ENCODE data around the gene PRDX2.
"Not testable (repeated sequence)": the region's sequence is repeated elsewhere in the genome, so short reads cannot be mapped to it uniquely, and the experiment has no call there.

Gene PRDX2

DNA sequence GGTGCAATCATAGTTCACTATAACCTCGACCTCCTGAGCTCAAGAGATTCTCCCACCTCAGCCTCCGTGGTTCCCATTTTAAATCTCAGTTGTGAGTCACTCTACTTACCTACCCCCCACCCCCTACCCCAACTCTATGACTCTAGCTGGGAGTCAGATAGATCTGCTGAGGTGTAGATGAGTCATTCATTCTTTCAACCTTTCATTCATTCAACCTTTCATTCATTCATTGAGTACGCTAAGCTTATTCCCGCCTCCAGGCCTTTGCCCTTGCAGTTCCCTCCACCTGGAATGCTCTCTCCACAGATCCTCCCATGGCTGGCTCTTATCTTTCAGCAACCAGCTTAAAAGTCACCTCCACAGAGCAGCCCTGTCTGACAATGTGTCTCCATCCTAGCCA lies 35.6 kb upstream of the PRDX2 start:
- H3K4me1 Mint-ChIP-seq, result peaks cover 19% of the 10 kb centered on the region
- ATAC-seq (replicated peaks; ENCODE audit: extremely low read depth, poor library complexity, severe bottlenecking) (no peak), DNase-seq (ENCODE audit: low spot score in 2 of 2) (no peak)
- H3K36me3 Mint-ChIP-seq (ENCODE audit: insufficient read depth), result peaks cover 14% of the 10 kb centered on the region
- no peak overlapping the region for H3K4me3 Mint-ChIP-seq
- peaks cover 79% of the 10 kb centered on the region for H3K27me3 Mint-ChIP-seq
- no peaks in the 10 kb centered on the region for H3K9me3 Mint-ChIP-seq
- H3K27ac Mint-ChIP-seq (ENCODE audit: low read depth), result no peak overlapping the region

DNA sequence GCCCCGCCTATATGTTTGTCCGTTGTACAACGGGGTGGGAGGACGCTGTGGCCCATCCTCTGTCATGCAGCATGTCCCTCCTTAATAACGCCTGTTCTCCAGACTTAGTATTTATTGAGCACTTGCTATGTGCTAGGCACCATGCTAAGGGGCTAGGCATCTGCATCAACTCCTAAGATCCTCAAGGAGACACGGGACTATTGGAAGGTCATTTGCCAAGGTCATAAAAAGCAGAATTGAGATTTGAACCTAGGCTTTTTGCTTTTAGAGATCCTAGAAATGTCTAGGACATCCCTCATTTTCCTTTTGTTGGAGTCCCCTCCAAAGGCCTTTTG lies 34.9 kb upstream of the PRDX2 start:
- Mint-ChIP-seq H3K27ac (ENCODE audit: low read depth) (peak overlapping the region; percentile 44), H3K27me3 (peaks cover 79% of the 10 kb centered on the region), H3K4me3 (no peak overlapping the region), H3K4me1 (peaks cover 26% of the 10 kb centered on the region), H3K36me3 (ENCODE audit: insufficient read depth) (peaks cover 14% of the 10 kb centered on the region), H3K9me3 (no peaks in the 10 kb centered on the region)
- ATAC-seq (replicated peaks; ENCODE audit: extremely low read depth, poor library complexity, severe bottlenecking) (no peak), DNase-seq (ENCODE audit: low spot score in 2 of 2) (no peak)

DNA sequence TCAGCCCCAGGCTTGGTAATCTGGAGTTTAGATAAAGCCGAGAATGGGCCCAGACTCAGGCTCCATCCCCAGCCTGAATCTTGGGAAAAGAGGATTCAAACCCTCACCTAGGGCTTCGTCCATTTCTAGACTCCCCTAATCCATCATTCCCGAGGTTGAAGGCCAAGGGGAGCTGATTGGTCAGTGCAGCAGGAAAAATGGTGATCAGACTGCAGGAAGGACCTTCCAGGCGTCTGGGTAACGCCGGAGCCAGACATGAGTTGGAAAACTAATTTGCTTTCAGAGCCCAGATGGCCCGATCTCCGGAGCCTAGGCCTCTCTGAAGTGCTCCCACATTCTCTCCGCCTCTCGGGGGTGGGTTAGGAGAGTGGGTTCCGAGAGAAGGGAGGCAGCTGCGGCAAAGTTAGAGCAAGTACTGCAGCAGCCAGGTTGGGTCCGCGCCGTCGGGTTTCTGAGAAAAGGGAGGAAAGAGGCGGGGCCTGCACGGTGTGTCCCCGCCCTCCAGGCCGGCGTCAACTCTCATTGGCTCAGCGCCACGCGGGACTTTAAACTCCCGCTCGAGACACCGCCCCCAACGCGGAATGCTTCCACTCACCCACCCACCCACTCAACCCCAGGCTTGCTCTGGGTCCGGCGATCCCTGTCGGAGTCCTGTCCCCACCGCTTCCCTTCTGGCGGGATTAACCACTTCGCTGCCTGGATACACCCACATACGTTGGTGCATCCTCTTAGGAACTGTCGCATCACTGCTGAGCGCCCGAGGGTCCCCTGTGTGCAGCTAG lies 33.6 kb upstream of the PRDX2 start:
- Mint-ChIP-seq H3K27ac (ENCODE audit: low read depth) (no peak overlapping the region), H3K4me3 (peak overlapping the region; percentile 53), H3K36me3 (ENCODE audit: insufficient read depth) (peaks cover 15% of the 10 kb centered on the region), H3K9me3 (no peaks in the 10 kb centered on the region), H3K4me1 (peaks cover 26% of the 10 kb centered on the region), H3K27me3 (peaks cover 79% of the 10 kb centered on the region)
- DNase-seq (ENCODE audit: low spot score in 2 of 2) (no peak), ATAC-seq (replicated peaks; ENCODE audit: extremely low read depth, poor library complexity, severe bottlenecking) (no peak)

DNA sequence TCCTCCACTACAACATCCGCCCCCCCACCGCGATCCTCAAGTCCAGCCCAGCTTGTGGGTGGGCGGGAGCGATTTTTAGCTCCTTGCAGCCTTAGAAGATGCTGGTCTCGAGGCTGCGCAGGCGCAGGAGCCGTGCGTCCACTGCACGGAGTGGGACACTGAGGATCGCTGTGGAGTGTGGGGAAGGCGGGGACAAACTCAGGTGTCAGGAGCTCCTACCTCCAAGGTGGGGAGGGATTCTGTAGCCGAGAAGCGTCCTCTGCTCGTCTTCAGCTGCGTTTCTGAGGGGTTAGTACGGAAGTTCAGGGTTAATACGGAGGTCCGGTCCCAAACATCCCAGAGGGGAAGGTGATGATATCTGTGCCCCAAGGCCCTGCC lies 33.0 kb upstream of the PRDX2 start, which contains the start of gene RTBDN:
Gene RTBDN (minus strand): TSS at position 14 of the 378 bp plus-strand sequence. CDS start 4,600 bp downstream, outside the sequence.
- Mint-ChIP-seq H3K4me1 (peaks cover 26% of the 10 kb centered on the region), H3K27me3 (peaks cover 79% of the 10 kb centered on the region), H3K9me3 (no peaks in the 10 kb centered on the region), H3K27ac (ENCODE audit: low read depth) (no peak within 1 kb of the TSS), H3K36me3 (ENCODE audit: insufficient read depth) (peaks cover 12% of the 10 kb centered on the region), H3K4me3 (peak within 1 kb of the TSS; percentile 53)
- ATAC-seq (replicated peaks; ENCODE audit: extremely low read depth, poor library complexity, severe bottlenecking) (no peak), DNase-seq (ENCODE audit: low spot score in 2 of 2) (no peak)

DNA sequence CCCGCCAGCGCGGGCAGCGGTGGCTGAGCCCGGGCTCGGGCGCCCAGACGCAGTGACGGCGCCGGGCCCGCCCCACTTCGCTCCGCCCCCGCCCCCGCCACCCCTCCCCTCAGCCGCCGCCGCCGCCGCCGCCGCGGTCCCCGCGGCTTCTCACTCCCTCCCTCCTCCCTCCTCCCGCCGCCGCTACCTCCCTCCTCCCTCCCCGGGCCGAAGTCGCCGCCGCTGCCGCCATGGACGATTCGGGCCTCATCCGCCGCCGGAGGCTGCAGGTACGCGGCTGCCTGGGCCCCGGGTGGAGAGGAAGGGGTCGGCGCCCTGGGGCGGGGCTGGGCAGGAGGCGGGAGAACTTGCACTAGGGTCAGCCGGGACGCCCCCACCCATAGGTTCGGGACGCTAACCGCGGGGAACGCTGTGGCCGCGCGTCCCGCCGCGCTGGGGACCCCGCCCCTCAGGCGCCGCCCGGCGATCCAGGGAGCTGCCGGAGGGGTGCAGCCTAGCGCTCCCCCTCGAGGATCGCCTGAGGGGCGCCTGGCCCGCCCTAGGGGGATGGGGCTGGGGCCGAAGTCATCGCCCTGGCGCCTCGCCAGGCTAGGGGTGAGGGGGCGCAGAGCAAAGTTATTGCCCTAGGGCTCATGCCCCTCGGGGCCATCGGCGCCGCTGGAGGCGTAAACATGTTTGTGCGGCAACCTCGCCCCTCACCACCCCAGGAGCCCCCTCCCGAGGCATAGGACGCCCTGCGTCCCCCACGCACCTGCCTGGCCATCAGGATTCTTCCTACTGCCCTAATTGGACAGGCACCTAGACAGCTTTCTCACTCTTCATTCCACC lies 32.4 kb upstream of the PRDX2 start:
- Mint-ChIP-seq H3K4me1 (peaks cover 20% of the 10 kb centered on the region), H3K9me3 (no peaks in the 10 kb centered on the region), H3K27ac (ENCODE audit: low read depth) (no peak overlapping the region), H3K4me3 (peak overlapping the region; percentile 53), H3K27me3 (peaks cover 79% of the 10 kb centered on the region), H3K36me3 (ENCODE audit: insufficient read depth) (peaks cover 10% of the 10 kb centered on the region)
- ATAC-seq (replicated peaks; ENCODE audit: extremely low read depth, poor library complexity, severe bottlenecking), result peak; percentile 30
- DNase-seq (ENCODE audit: low spot score in 2 of 2), result no peak

DNA sequence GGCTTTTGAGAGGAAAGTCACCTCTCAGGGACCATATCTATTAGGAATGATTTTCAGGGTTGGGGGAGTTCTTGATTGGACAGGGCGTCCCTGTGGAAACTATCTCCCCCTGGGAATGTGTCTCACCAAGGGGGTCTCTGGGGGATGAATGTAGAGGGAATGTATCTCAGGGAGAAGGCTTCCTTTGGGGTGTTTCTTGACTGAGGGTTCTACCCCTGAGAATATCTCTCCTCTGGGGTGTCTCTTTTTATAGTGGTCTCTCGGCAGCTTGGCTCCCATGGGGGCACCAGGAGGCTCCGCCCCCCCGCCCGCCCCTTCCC lies 31.8 kb upstream of the PRDX2 start:
- no peaks in the 10 kb centered on the region for H3K9me3 Mint-ChIP-seq
- H3K4me1 Mint-ChIP-seq, result peaks cover 18% of the 10 kb centered on the region
- peak overlapping the region; percentile 49 for H3K4me3 Mint-ChIP-seq
- H3K27me3 Mint-ChIP-seq, result peaks cover 82% of the 10 kb centered on the region
- ATAC-seq (replicated peaks; ENCODE audit: extremely low read depth, poor library complexity, severe bottlenecking), result no peak
- no peak for DNase-seq (ENCODE audit: low spot score in 2 of 2)
- no peak overlapping the region for H3K27ac Mint-ChIP-seq (ENCODE audit: low read depth)
- H3K36me3 Mint-ChIP-seq (ENCODE audit: insufficient read depth), result peaks cover 10% of the 10 kb centered on the region

DNA sequence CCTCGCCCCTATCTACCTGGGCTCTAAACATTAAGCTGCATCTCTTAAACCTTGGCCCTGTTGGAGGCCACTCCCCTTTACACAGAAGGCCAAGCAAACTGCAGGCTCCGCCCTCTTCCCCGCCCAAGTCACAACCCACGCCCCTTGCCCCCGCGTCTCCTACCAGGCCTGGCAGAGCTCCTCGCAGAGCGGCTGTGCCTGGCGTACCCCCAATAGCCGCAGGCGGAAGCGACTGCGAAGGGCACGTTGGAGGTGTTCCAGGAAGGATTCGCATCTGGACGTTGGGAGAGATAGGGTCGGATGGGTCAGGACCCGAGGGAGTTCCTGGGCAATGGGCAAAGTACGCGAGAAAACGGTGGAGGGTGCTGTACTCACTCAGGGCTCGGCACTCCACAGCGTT lies 26.9 kb upstream of the PRDX2 start:
- Mint-ChIP-seq H3K4me1 (peaks cover 26% of the 10 kb centered on the region), H3K36me3 (ENCODE audit: insufficient read depth) (peaks cover 5% of the 10 kb centered on the region), H3K9me3 (no peaks in the 10 kb centered on the region), H3K27me3 (peaks cover 84% of the 10 kb centered on the region), H3K4me3 (no peak overlapping the region), H3K27ac (ENCODE audit: low read depth) (no peak overlapping the region)
- DNase-seq (ENCODE audit: low spot score in 2 of 2) (no peak), ATAC-seq (replicated peaks; ENCODE audit: extremely low read depth, poor library complexity, severe bottlenecking) (no peak)

DNA sequence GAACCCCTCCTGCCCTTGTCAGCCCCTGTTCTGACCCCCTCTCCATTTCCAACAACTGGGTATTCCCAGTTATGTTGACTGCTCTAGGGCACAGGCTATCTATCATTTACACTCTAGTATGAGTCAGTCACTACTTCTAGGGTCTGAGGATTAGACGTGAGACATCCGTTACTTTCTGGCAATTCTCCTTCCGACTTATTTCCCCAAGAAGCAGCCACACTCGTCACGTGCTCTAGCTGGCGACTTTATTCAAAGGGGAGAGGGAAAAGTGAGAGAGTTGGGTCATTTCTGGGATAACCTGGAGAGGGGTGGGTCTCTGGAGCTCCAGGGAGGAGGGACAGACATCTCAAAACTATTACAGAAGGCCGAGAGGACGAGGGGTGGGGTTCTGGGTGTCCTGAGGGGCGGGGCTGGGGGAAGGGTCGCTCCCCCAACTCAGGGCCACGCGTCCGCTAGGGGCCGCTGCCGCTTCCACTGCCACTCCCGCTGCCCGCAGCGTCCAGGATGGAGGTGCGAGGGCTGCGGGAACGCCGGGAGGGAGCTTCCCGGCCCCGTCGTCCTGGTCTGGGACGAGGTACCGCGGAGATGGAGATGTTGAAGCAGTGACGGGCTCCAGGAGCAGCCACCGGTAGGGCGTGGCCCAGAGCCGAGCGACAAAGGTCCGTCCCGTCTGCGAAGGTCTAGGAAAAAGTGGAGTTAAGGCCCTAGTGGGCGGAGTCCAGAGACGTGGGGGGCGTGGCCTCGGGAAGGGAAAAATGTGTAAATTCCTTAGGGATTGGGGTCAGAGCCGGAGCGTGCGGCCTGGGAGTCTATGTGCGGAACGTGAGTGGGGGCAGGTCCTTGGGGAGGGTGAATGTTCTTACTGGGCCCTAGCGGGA lies 23.9 kb upstream of the PRDX2 start:
- ATAC-seq (replicated peaks; ENCODE audit: extremely low read depth, poor library complexity, severe bottlenecking) (no peak), DNase-seq (ENCODE audit: low spot score in 2 of 2) (no peak)
- Mint-ChIP-seq H3K36me3 (ENCODE audit: insufficient read depth) (peaks cover 1% of the 10 kb centered on the region), H3K4me3 (no peak overlapping the region), H3K27me3 (peaks cover 54% of the 10 kb centered on the region), H3K27ac (ENCODE audit: low read depth) (no peak overlapping the region), H3K4me1 (peaks cover 8% of the 10 kb centered on the region), H3K9me3 (no peaks in the 10 kb centered on the region)

DNA sequence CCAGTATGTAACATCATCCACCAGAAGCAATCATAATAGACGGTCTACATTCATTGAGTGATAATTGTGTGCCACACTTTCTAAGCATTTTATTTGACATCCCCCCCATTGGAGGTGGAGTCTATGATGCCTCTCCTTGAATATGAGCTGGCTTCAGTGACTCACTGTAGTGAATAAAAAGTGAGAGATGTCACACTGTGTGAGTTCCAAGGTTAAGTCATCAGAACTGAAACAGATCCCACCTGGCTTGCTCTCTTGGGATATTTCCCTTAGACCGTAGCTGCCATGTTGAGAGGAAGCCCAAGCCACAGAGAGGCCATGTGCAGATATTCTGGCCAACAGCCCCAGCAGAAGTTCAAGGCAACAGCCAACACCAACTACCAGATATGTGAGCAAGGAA lies 20.2 kb upstream of the PRDX2 start:
- Mint-ChIP-seq H3K4me3 (no peak overlapping the region), H3K4me1 (peaks cover 8% of the 10 kb centered on the region), H3K27me3 (peaks cover 23% of the 10 kb centered on the region), H3K27ac (ENCODE audit: low read depth) (no peak overlapping the region), H3K9me3 (no peaks in the 10 kb centered on the region), H3K36me3 (ENCODE audit: insufficient read depth) (no peaks in the 10 kb centered on the region)
- ATAC-seq (replicated peaks; ENCODE audit: extremely low read depth, poor library complexity, severe bottlenecking), result no peak
- DNase-seq (ENCODE audit: low spot score in 2 of 2), result no peak

DNA sequence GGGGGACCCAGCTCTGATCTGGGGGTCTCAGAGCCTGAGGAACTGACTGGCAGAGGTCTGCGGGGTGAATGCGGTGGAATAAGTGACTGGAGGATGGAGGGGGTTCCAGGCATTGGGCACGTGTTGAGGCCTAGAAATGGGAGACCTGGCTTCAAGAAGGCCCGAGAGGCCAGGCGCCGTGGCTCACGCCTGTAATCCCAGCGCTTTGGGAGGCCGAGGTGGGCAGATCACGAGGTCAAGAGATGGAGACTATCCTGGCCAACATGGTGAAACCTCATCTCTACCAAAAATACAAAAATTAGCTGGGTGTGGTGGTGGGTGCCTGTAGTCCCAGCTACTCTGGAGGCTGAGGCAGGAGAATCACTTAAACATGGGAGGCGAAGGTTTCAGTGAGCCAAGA lies 16.2 kb upstream of the PRDX2 start:
- not testable (repeated sequence) for DNase-seq (ENCODE audit: low spot score in 2 of 2); H3K36me3 Mint-ChIP-seq (ENCODE audit: insufficient read depth); H3K27ac Mint-ChIP-seq (ENCODE audit: low read depth); H3K4me1 Mint-ChIP-seq; H3K27me3 Mint-ChIP-seq; H3K4me3 Mint-ChIP-seq; H3K9me3 Mint-ChIP-seq; ATAC-seq (replicated peaks; ENCODE audit: extremely low read depth, poor library complexity, severe bottlenecking)

DNA sequence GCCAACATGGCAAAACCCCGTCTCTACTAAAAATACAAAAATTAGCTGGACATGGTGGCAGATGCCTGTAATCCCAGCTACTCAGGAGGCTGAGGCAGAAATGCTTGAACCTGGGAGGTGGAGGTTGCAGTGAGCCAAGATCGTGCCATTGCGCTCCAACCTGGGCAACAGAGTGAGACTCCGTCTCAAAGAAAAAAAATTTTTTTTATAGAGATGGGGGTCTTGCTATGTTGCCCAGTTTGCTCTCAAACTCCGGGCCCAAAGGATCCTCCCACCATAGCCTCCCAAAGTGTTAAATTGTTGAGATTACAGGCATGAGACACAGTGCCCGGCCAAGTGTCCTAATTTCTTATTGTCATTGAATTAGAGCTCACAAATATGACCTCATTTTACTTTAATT lies 15.6 kb upstream of the PRDX2 start:
- H3K36me3 Mint-ChIP-seq (ENCODE audit: insufficient read depth), result peaks cover 12% of the 10 kb centered on the region
- H3K4me3 Mint-ChIP-seq; H3K27me3 Mint-ChIP-seq; H3K4me1 Mint-ChIP-seq; DNase-seq (ENCODE audit: low spot score in 2 of 2); ATAC-seq (replicated peaks; ENCODE audit: extremely low read depth, poor library complexity, severe bottlenecking); H3K27ac Mint-ChIP-seq (ENCODE audit: low read depth); H3K9me3 Mint-ChIP-seq: not testable (repeated sequence)

DNA sequence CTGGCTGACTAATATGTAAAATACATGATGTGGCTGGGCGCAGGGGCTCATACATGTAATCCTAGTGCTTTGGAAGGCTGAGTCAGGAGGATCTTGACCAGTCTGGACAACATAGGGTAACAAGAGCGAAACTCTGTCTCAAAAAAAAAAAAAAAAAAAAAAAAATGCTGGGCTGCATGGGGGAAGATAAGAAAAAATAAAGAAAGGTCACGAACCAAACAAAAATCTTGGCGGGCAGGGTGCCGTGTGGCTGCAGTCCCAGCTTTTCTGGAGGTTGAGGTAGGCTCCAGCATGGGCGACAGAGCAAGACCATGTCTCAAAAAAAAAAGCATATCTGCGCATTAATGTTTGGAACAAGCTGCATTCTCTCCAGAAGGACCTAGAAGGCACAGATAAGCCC lies 13.5 kb upstream of the PRDX2 start:
- no peak overlapping the region for H3K4me3 Mint-ChIP-seq
- H3K9me3 Mint-ChIP-seq, result no peaks in the 10 kb centered on the region
- H3K27me3 Mint-ChIP-seq, result no peaks in the 10 kb centered on the region
- no peak overlapping the region for H3K27ac Mint-ChIP-seq (ENCODE audit: low read depth)
- no peak for ATAC-seq (replicated peaks; ENCODE audit: extremely low read depth, poor library complexity, severe bottlenecking)
- DNase-seq (ENCODE audit: low spot score in 2 of 2), result no peak
- no peaks in the 10 kb centered on the region for H3K4me1 Mint-ChIP-seq
- H3K36me3 Mint-ChIP-seq (ENCODE audit: insufficient read depth), result peaks cover 12% of the 10 kb centered on the region

All from central memory CD8-positive, alpha-beta T cell (primary cell).